Thoracic aorta (tissue), 2 donors: ENCODE data around the gene PCNT. TPM values are rescaled to one million over a fixed set of nuclear protein-coding genes. Genes with fewer than 3 reads are reported as not detected.
"Not testable (repeated sequence)": the region's sequence is repeated elsewhere in the genome, so short reads cannot be mapped to it uniquely, and the experiment has no call there.

Experiments
- ATAC-seq: fragments of 150-250 bp; one replicate; pipeline ENCODE4 v1.8.0; 2017; ENCODE audit warnings: low read depth; ENCODE audit not compliant: insufficient number of reproducible peaks, low FRiP score
- DNase-seq: peaks from one replicate; pipeline ENCODE4 v3.0.0-alpha.2; 2020; ENCODE audit warnings: low spot score
- H3K27ac ChIP-seq, 2 donors: fragments of 200-600 bp; sonication (generic); 1 replicate in 1 of 2; 2 replicates in 1 of 2; pipeline ENCODE4 v1.5.1; 2016; ENCODE audit warnings: mild to moderate bottlenecking in 2 of 2, moderate library complexity in 2 of 2
- H3K27me3 ChIP-seq: fragments of 200-600 bp; sonication (generic); replicated peaks from 2 replicates; pipeline ENCODE4 v1.6.0; 2016; ENCODE audit warnings: mild to moderate bottlenecking; ENCODE audit not compliant: insufficient read depth
- H3K36me3 ChIP-seq: fragments of 200-600 bp; sonication (generic); one replicate; pipeline ENCODE4 v1.5.1; 2016
- H3K4me1 ChIP-seq, 2 donors: fragments of 200-600 bp; sonication (generic); 1 replicate in 1 of 2; 2 replicates in 1 of 2; pipeline versions ENCODE4 v1.5.1 to v1.6.0; 2016; ENCODE audit warnings: low read depth in 2 of 2, mild to moderate bottlenecking in 1 of 2; ENCODE audit not compliant: control insufficient read depth in 1 of 2
- H3K4me3 ChIP-seq: fragments of 200-600 bp; sonication (generic); 2 replicates; pipeline ENCODE4 v1.5.1; 2016; ENCODE audit warnings: mild to moderate bottlenecking
- H3K9me3 ChIP-seq: fragments of 200-600 bp; sonication (generic); 2 replicates; pipeline ENCODE4 v1.5.1; 2016
- total RNA-seq, 2 donors: library from RNA; depleted of rRNA; stranded (reverse); fragments of >200 nt; gene quantifications; one replicate each; pipeline versions ENCODE4 v1.1.0 to v1.2.3, GENCODE V29; 2016
- TF ChIP-seq, protein P1 (sequence below): fragments of 200-600 bp; sonication (generic); IDR thresholded peaks from one replicate; pipeline ENCODE4 v1.5.1; 2019; ENCODE audit warnings: antibody characterized with exemption

The PCNT gene
- total RNA-seq, 2 donors from 2014 or later, result 46.8 to 51.4 TPM

GRCh38 chr21:46372014-46372485, 48.1 kb downstream of the PCNT start:
- TF ChIP-seq, protein P1, sequence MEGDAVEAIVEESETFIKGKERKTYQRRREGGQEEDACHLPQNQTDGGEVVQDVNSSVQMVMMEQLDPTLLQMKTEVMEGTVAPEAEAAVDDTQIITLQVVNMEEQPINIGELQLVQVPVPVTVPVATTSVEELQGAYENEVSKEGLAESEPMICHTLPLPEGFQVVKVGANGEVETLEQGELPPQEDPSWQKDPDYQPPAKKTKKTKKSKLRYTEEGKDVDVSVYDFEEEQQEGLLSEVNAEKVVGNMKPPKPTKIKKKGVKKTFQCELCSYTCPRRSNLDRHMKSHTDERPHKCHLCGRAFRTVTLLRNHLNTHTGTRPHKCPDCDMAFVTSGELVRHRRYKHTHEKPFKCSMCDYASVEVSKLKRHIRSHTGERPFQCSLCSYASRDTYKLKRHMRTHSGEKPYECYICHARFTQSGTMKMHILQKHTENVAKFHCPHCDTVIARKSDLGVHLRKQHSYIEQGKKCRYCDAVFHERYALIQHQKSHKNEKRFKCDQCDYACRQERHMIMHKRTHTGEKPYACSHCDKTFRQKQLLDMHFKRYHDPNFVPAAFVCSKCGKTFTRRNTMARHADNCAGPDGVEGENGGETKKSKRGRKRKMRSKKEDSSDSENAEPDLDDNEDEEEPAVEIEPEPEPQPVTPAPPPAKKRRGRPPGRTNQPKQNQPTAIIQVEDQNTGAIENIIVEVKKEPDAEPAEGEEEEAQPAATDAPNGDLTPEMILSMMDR, result no peak
- H3K4me3 ChIP-seq, result no peak overlapping the region
- H3K9me3 ChIP-seq, result no peaks in the 10 kb centered on the region
- DNase-seq, result no peak
- H3K27ac ChIP-seq, result no peak overlapping the region
- ATAC-seq, result no peak
- H3K4me1 ChIP-seq, result no peaks in the 10 kb centered on the region
- peaks cover 17% of the 10 kb centered on the region for H3K36me3 ChIP-seq
- no peaks in the 10 kb centered on the region for H3K27me3 ChIP-seq

- H3K27me3 ChIP-seq, H3K4me1 ChIP-seq, H3K4me3 ChIP-seq, H3K36me3 ChIP-seq, H3K27ac ChIP-seq, ATAC-seq, DNase-seq, H3K9me3 ChIP-seq: not testable (repeated sequence)
These were observed 49.0 kb downstream of the PCNT start for GRCh38 chr21:46372947-46373346.

- TF ChIP-seq, protein P1, result no peak
- no peak for DNase-seq
- H3K36me3 ChIP-seq, result peaks cover 8% of the 10 kb centered on the region
- no peaks in the 10 kb centered on the region for H3K27me3 ChIP-seq
- ATAC-seq, result no peak
- H3K9me3 ChIP-seq, result no peaks in the 10 kb centered on the region
- H3K27ac ChIP-seq, result no peak overlapping the region
- H3K4me3 ChIP-seq, result no peak overlapping the region
- H3K4me1 ChIP-seq, result no peaks in the 10 kb centered on the region
These were observed 50.9 kb downstream of the PCNT start for GRCh38 chr21:46374761-46375389.

GRCh38 chr21:46375560-46376230, 51.7 kb downstream of the PCNT start:
- TF ChIP-seq, protein P1, result no peak
- Histone ChIP-seq H3K27ac (no peak overlapping the region), H3K9me3 (no peaks in the 10 kb centered on the region), H3K4me3 (no peak overlapping the region), H3K4me1 (no peaks in the 10 kb centered on the region), H3K27me3 (no peaks in the 10 kb centered on the region), H3K36me3 (peaks cover 8% of the 10 kb centered on the region)
- ATAC-seq, result no peak
- no peak for DNase-seq

- no peak overlapping the region for H3K27ac ChIP-seq
- no peak for ATAC-seq
- no peaks in the 10 kb centered on the region for H3K27me3 ChIP-seq
- TF ChIP-seq, protein P1, result no peak
- no peak for DNase-seq
- no peaks in the 10 kb centered on the region for H3K9me3 ChIP-seq
- H3K36me3 ChIP-seq, result peaks cover 8% of the 10 kb centered on the region
- no peak overlapping the region for H3K4me3 ChIP-seq
- H3K4me1 ChIP-seq, result no peaks in the 10 kb centered on the region
These were observed 52.3 kb downstream of the PCNT start for GRCh38 chr21:46376231-46376628.
